Heart right ventricle (tissue), 16 donors: ENCODE data around the gene LRRTM4. TPM values are rescaled to one million over a fixed set of nuclear protein-coding genes. Genes with fewer than 3 reads are reported as not detected.
"Not testable (repeated sequence)": the region's sequence is repeated elsewhere in the genome, so short reads cannot be mapped to it uniquely, and the experiment has no call there.

Source experiments
- ATAC-seq, 8 donors: fragments of 200-7000 bp; cut with Tn5 transposase; one replicate each; pipeline ENCODE4 v1.9.1; 2020; ENCODE audit warnings: mild to moderate bottlenecking in 8 of 8, moderate library complexity in 8 of 8, moderate number of reproducible peaks in 1 of 8
- DNase-seq, 2 donors: peaks; one replicate each; pipeline ENCODE4 v3.0.0-alpha.2; 2020
- H3K27ac ChIP-seq, 10 donors: fragments of 200-600 bp; sonication (generic) in 2 of 10; one replicate each; pipeline versions ENCODE4 v1.5.0 to v1.8.0; 2020 to 2022; ENCODE audit warnings: mild to moderate bottlenecking in 3 of 10
- H3K27me3 ChIP-seq, 7 donors: fragments of 200-600 bp; one replicate each; pipeline ENCODE4 v1.8.0; 2021 to 2022; ENCODE audit warnings: mild to moderate bottlenecking in 2 of 7
- H3K36me3 ChIP-seq, 9 donors: fragments of 200-600 bp; sonication (generic) in 1 of 9; one replicate each; pipeline versions ENCODE4 v1.5.0 to v1.8.0; 2020 to 2022; ENCODE audit warnings: mild to moderate bottlenecking in 2 of 9
- H3K4me1 ChIP-seq, 9 donors: fragments of 200-600 bp; sonication (generic) in 1 of 9; one replicate each; pipeline versions ENCODE4 v1.5.0 to v1.8.0; 2020 to 2022; ENCODE audit warnings: mild to moderate bottlenecking in 4 of 9
- H3K4me3 ChIP-seq, 10 donors: fragments of 200-600 bp; sonication (generic) in 2 of 10; one replicate each; pipeline versions ENCODE4 v1.5.0 to v1.8.0; 2020 to 2022; ENCODE audit warnings: mild to moderate bottlenecking in 7 of 10, moderate library complexity in 2 of 10
- H3K9me3 ChIP-seq, 11 donors: fragments of 200-600 bp in 10 of 11; sonication (generic) in 2 of 11; one replicate each; pipeline versions ENCODE4 v1.5.0 to v1.8.0; 2013 to 2022; ENCODE audit warnings: mild to moderate bottlenecking in 2 of 11, control low read depth in 1 of 11, moderate library complexity in 1 of 11
- CTCF ChIP-seq, 9 donors: fragments of 200-600 bp; sonication (generic) in 2 of 9; IDR thresholded peaks; one replicate each; pipeline versions ENCODE4 v1.5.0 to v1.8.0; 2021 to 2022; ENCODE audit warnings: antibody characterized with exemption in 9 of 9, mild to moderate bottlenecking in 5 of 9, moderate library complexity in 1 of 9
- WGBS, 2 donors: extraction: QIAGEN DNeasy Blood & Tissue Kit; methylation state at CpG; one replicate each; pipeline ENCODE4 v1.1.7; 2013; ENCODE audit warnings: inconsistent platforms in 1 of 2; 5-methylcytosine and 5-hydroxymethylcytosine counted together
- intact Hi-C, 10 donors: fragments of 100-400 bp; cut with DNase I; formaldehyde crosslinking; loops; one replicate each; pipeline versions ENCODE4 v1.11.1 to v1.14.2; 2022
- polyA plus RNA-seq, 2 donors: library from polyadenylated mRNA; stranded (reverse); fragments of 200-250 nt; gene quantifications; one replicate each; pipeline ENCODE4 v1.2.3, GENCODE V29; 2013
- total RNA-seq, 10 donors: library from RNA; stranded (reverse); fragmentation: NEBNext Ultra II Directional in 3 of 10; extraction: Animal tissue kit (Norgen Biotek cat#: 25700) in 3 of 10; gene quantifications; one replicate each; pipeline versions ENCODE4 v1.2.1 to v1.2.4, GENCODE V29; 2021 to 2023
- donor health status: Arrhythmogenic right ventricular cardiomyopathy.
- donor health status: ischemic (EF 13 %, LVEDD 7.1; RV severe dilation, severe dysfunction).
- donor health status: healthy with polysubstance abuse.
- donor health status: DM: no; HTN: yes; CAD: no.
- donor health status: DM: no; HTN: no; CAD: no.
- donor health status: ischemic (EF 25% LVEDD 6.9; RV normal size, moderate dysfunction).
- donor health status: ischemic (EF 25% LVEDD 5.7; RV mildly dilated, moderate dysfunction).
- donor health status: healthy.
- donor health status: DM: yes; HTN: yes; CAD: no.
- donor health status: Ischemic cardiomyopathy.
- donor health status: ischemic (EF 35%, LVEDD 5.7; RV mildly dilated, moderate dysfunction).
- donor health status: nonischemic (EF 11% LVEDD 7.7; RV severe dilation, severe dysfunction).
- donor health status: DM: yes; HTN: yes; CAD: no.
- donor health status: PGD.
- donor health status: ischemic (EF 29% LVEDD 5.4; RV normal size, mild dysfunction).
- donor health status: nonischemic (EF 23%, LVEDD 6.1; RV moderate dilation, normal function).

The LRRTM4 gene
- total and polyA plus RNA-seq, 12 donors, result 0.11 to 2.2 (median 0.98) TPM

- no peak overlapping the region for H3K27ac ChIP-seq
- ATAC-seq (no peak), DNase-seq (no peak)
- 83% methylated on average over 2 of the region's 2 CpGs for WGBS, 2 donors
- no peaks in the 10 kb centered on the region for H3K4me1 ChIP-seq
- no peaks in the 10 kb centered on the region for H3K36me3 ChIP-seq
- peaks cover 0 to 4% (median 0%) of the 10 kb centered on the region in 11 donors for H3K9me3 ChIP-seq
- no peak for TF ChIP-seq CTCF (IDR thresholded peaks at IDR 0.05)
- no peak overlapping the region for H3K4me3 ChIP-seq
- peaks cover 0 to 3% (median 0%) of the 10 kb centered on the region in 7 donors for H3K27me3 ChIP-seq
- intact Hi-C loops, result no loop called here
These were observed 440.6 kb downstream of the LRRTM4 start for GRCh38 chr2:77081597-77081996.

DNA sequence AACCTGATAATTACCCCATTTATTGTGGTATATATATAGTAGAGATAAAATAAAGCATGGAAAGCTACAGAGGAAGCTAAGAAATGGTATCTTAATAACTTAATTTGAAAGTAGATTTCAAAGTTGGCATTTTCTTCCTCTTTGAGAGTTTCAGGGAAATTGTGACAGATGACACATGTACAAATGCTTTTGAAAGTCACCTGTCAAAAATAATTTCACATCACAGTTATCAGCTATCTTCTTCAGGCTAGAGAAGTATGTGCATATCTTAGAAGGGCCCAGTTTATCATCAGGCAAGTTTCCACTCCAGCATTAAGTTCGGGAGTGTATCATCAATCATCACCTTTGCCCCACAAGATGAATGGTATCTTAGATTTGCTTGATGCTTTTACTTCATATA lies 457.9 kb downstream of the LRRTM4 start:
- intact Hi-C loops, result no loop called here
- peaks cover 0 to 4% (median 0%) of the 10 kb centered on the region in 11 donors for H3K9me3 ChIP-seq
- H3K4me1 ChIP-seq, result no peaks in the 10 kb centered on the region
- ATAC-seq, result no peak
- no peak overlapping the region for H3K27ac ChIP-seq
- no peak for DNase-seq
- no peaks in the 10 kb centered on the region for H3K27me3 ChIP-seq
- no peaks in the 10 kb centered on the region for H3K36me3 ChIP-seq
- no peak overlapping the region for H3K4me3 ChIP-seq
- WGBS, 2 donors, result 29 to 35% methylated on average over 1 of the region's 1 CpG
- TF ChIP-seq CTCF (IDR thresholded peaks at IDR 0.05), result no peak

- intact Hi-C loops, result no loop called here
- H3K9me3 ChIP-seq, result peaks cover 0 to 6% (median 0%) of the 10 kb centered on the region in 11 donors
- TF ChIP-seq CTCF (IDR thresholded peaks at IDR 0.05), result no peak
- ATAC-seq, result no peak
- no peak for DNase-seq
- no peak overlapping the region for H3K27ac ChIP-seq
- WGBS, 2 donors, result 44 to 52% methylated on average over 2 of the region's 2 CpGs
- no peak overlapping the region for H3K4me3 ChIP-seq
- H3K4me1 ChIP-seq, result no peaks in the 10 kb centered on the region
- H3K36me3 ChIP-seq, result no peaks in the 10 kb centered on the region
- H3K27me3 ChIP-seq, result no peaks in the 10 kb centered on the region
These were observed 467.2 kb downstream of the LRRTM4 start for GRCh38 chr2:77054938-77055337.

DNA sequence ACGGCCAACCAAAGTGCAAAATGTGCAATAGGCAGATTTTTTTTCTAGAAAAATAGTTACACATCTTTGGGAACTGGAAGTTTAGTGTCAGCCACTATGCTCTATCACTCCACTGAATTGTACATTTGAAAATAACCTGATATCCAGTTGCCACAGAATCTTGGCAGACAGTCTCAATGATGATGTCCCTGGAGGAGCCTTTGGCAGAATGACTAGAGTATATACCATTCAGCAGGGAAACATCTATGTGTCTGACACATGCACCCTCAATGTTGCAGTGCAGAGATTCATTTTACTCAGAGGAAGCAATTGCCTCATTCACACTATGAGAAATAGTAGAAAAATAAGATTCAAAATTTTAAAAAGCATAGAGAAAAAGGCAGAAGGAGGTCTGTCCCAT lies 475.8 kb downstream of the LRRTM4 start:
- TF ChIP-seq CTCF (IDR thresholded peaks at IDR 0.05), result no peak
- DNase-seq, result no peak
- Histone ChIP-seq H3K27ac (no peak overlapping the region), H3K4me3 (no peak overlapping the region), H3K9me3 (peaks cover 0 to 8% (median 0%) of the 10 kb centered on the region in 11 donors), H3K36me3 (no peaks in the 10 kb centered on the region), H3K27me3 (no peaks in the 10 kb centered on the region), H3K4me1 (no peaks in the 10 kb centered on the region)
- intact Hi-C loops, result no loop called here
- WGBS, 2 donors, result 53 to 63% methylated on average over 1 of the region's 1 CpG
- no peak for ATAC-seq

GRCh38 chr2:77045456-77045855 lies 476.7 kb downstream of the LRRTM4 start:
- intact Hi-C loops, H3K4me3 ChIP-seq: not testable (repeated sequence)

More at GRCh38 chr2:77045456-77045855, 476.7 kb downstream of the LRRTM4 start:
- DNase-seq, H3K27me3 ChIP-seq, ATAC-seq, H3K9me3 ChIP-seq, H3K36me3 ChIP-seq, H3K4me1 ChIP-seq, H3K27ac ChIP-seq: not testable (repeated sequence)
- WGBS, 2 donors, result 62 to 80% methylated on average over 2 of the region's 2 CpGs
